PC-9 (cell line): ENCODE measurements around the gene PRDM16.

Experiments used
- CTCF ChIP-seq: fragments of 200-600 bp; sonication (generic); conservative IDR thresholded peaks from 2 replicates; pipeline ENCODE4 v1.6.1; 2017; ENCODE audit warnings: mixed run types, antibody characterized with exemption, mild to moderate bottlenecking, moderate library complexity
- EZH2 ChIP-seq: fragments of 200-600 bp; sonication (generic); IDR thresholded peaks from 2 replicates; pipeline ENCODE4 v1.8.0; 2017; ENCODE audit warnings: antibody characterized with exemption, low read depth

DNA sequence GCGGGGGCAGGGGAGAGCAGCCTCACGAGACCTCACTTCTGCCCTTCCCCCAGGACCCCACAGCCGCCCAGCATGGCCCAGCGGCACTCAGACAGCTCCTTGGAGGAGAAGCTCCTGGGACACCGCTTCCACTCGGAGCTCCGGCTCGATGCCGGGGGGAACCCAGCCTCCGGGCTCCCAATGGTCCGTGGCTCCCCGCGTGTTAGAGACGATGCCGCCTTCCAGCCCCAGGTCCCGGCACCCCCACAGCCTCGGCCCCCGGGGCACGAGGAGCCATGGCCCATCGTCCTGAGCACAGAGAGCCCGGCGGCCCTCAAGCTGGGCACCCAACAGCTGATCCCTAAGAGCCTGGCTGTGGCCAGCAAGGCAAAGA, 394.0 kb downstream of the PRDM16 start:
- TF ChIP-seq CTCF (no peak), EZH2 (no peak)
